B cell (primary cell): ENCODE measurements around the gene TMEM236.

ENCODE experiments used
- EZH2 ChIP-seq: IDR thresholded peaks from 2 replicates; pipeline ENCODE4 v1.6.1; 2012; ENCODE audit warnings: borderline replicate concordance, low read depth, mild to moderate bottlenecking, moderate library complexity, low read length; ENCODE audit not compliant: insufficient read depth, poor library complexity, severe bottlenecking
- TF ChIP-seq, protein P1 (sequence below): fragments of 200-600 bp; IDR thresholded peaks from one replicate; pipeline ENCODE4 v1.8.0; 2022; ENCODE audit warnings: antibody characterized with exemption, mild to moderate bottlenecking

DNA sequence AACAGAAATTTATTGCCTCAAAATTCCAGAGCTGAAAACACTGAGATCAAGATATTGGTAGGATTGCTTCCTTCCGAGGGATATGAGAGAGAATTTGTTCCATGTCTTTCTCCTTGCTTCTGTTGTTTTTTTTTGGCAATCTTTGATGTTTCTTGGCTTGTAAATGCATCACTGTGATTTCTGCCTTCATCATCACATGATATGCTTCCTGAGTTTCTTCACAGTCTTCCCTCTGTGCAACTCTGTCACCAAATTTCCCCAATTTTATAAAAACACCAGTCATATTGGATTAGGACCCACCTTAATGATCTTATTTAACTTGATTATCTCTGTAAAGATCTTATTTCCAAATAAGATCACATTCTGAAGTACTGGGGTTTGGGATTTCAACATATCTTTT is 14.7 kb downstream of the TMEM236 start:
- TF ChIP-seq, protein P1, sequence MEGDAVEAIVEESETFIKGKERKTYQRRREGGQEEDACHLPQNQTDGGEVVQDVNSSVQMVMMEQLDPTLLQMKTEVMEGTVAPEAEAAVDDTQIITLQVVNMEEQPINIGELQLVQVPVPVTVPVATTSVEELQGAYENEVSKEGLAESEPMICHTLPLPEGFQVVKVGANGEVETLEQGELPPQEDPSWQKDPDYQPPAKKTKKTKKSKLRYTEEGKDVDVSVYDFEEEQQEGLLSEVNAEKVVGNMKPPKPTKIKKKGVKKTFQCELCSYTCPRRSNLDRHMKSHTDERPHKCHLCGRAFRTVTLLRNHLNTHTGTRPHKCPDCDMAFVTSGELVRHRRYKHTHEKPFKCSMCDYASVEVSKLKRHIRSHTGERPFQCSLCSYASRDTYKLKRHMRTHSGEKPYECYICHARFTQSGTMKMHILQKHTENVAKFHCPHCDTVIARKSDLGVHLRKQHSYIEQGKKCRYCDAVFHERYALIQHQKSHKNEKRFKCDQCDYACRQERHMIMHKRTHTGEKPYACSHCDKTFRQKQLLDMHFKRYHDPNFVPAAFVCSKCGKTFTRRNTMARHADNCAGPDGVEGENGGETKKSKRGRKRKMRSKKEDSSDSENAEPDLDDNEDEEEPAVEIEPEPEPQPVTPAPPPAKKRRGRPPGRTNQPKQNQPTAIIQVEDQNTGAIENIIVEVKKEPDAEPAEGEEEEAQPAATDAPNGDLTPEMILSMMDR = no peak
- no peak for TF ChIP-seq EZH2
